ENCODE data around the gene SH3RF3. TPM values are rescaled to one million over a fixed set of nuclear protein-coding genes. Genes with fewer than 3 reads are reported as not detected.

SH3RF3 gene
- polyA plus RNA-seq (2013, experiment 1 of 2) = 2.9 TPM
- polyA plus RNA-seq (2013, experiment 2 of 2) = 2.6 TPM

- H3K27ac ChIP-seq (ENCODE audit: low read depth, low read length, severe bottlenecking) = no peak within 1 kb of the TSS
- no peaks in the 10 kb centered on the region for H3K36me3 ChIP-seq (ENCODE audit: control insufficient read depth, insufficient read depth, low read length)
- peaks cover 23% of the 10 kb centered on the region for H3K4me1 ChIP-seq (ENCODE audit: control insufficient read depth, insufficient read depth, low read length, poor library complexity, severe bottlenecking)
- 0 to 1% methylated on average over 73 to 76 of the region's 85 CpGs for WGBS, 2 experiments (ENCODE audit: insufficient coverage in 2 of 2)
- H3K4me3 ChIP-seq (ENCODE audit: extremely low read depth, insufficient read depth, low read length, poor library complexity, severe bottlenecking) = peak within 1 kb of the TSS; percentile 59
- H3K9me3 ChIP-seq (ENCODE audit: control insufficient read depth, low read length) = no peaks in the 10 kb centered on the region
These were observed at the start of gene SH3RF3 for GRCh38 chr2:109128616-109129355. Gene SH3RF3, plus strand, starts transcription at chr2:109129205.

- Histone ChIP-seq H3K9me3 (ENCODE audit: control insufficient read depth, low read length) (no peaks in the 10 kb centered on the region), H3K27ac (ENCODE audit: low read depth, low read length, severe bottlenecking) (no peak overlapping the region), H3K4me3 (ENCODE audit: extremely low read depth, insufficient read depth, low read length, poor library complexity, severe bottlenecking) (no peak overlapping the region), H3K4me1 (ENCODE audit: control insufficient read depth, insufficient read depth, low read length, poor library complexity, severe bottlenecking) (no peaks in the 10 kb centered on the region), H3K36me3 (ENCODE audit: control insufficient read depth, insufficient read depth, low read length) (no peaks in the 10 kb centered on the region)
- WGBS, 2 experiments (ENCODE audit: insufficient coverage in 2 of 2) = 77 to 82% methylated on average over 4 of the region's 6 CpGs
These were observed 49.4 kb upstream of the SH3RF3 start for GRCh38 chr2:109079590-109079989.

- no peaks in the 10 kb centered on the region for H3K36me3 ChIP-seq (ENCODE audit: control insufficient read depth, insufficient read depth, low read length)
- no peaks in the 10 kb centered on the region for H3K9me3 ChIP-seq (ENCODE audit: control insufficient read depth, low read length)
- WGBS, 2 experiments (ENCODE audit: insufficient coverage in 2 of 2) = 83% methylated on average over 2 to 5 of the region's 6 CpGs
- no peak overlapping the region for H3K27ac ChIP-seq (ENCODE audit: low read depth, low read length, severe bottlenecking)
- no peak overlapping the region for H3K4me3 ChIP-seq (ENCODE audit: extremely low read depth, insufficient read depth, low read length, poor library complexity, severe bottlenecking)
- no peaks in the 10 kb centered on the region for H3K4me1 ChIP-seq (ENCODE audit: control insufficient read depth, insufficient read depth, low read length, poor library complexity, severe bottlenecking)
These were observed 48.9 kb upstream of the SH3RF3 start for GRCh38 chr2:109080109-109080508.

DNA sequence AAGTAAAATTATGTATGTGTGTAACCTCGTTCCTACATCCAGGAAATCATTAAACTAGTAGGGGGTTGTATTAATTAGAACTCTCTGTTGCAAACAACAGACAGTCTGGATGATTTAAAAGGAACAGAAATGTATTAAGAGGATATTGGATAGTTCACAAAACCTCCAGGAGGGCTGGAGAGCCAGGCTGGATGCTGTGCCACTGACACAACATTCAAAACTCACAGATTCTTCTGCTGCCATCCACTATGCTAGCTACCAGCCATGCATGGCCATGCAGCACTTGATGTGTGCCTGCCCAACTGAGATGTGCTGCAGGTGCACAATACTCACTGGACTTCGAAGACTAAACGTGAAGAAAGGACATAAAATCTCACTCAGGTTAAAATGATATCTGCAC lies 48.2 kb upstream of the SH3RF3 start:
- WGBS, 2 experiments (ENCODE audit: insufficient coverage in 2 of 2) = no CpG with 5 or more reads among the region's 3 CpGs
- no peaks in the 10 kb centered on the region for H3K9me3 ChIP-seq (ENCODE audit: control insufficient read depth, low read length)
- H3K36me3 ChIP-seq (ENCODE audit: control insufficient read depth, insufficient read depth, low read length) = no peaks in the 10 kb centered on the region
- H3K4me3 ChIP-seq (ENCODE audit: extremely low read depth, insufficient read depth, low read length, poor library complexity, severe bottlenecking) = no peak overlapping the region
- H3K27ac ChIP-seq (ENCODE audit: low read depth, low read length, severe bottlenecking) = no peak overlapping the region
- H3K4me1 ChIP-seq (ENCODE audit: control insufficient read depth, insufficient read depth, low read length, poor library complexity, severe bottlenecking) = no peaks in the 10 kb centered on the region

DNA sequence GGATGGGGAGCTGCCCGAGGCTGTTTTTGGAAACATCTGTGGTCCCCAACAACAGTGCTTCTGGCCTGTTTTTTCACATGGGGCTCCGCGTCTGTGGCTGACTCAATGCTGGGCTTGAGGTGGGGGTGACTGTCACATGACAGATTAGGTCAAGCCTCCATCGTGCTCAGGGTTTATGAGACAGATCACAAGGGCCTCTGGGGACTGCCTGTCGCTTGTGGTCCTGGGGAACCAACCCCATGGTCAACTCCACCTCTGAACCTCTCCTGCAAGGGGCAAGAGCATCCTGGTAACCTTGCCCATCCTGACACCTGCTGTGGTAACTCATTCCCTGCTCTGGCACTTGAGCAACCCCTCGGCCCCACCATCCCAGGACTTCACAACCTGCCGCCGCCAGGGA lies 47.6 kb upstream of the SH3RF3 start:
- H3K4me1 ChIP-seq (ENCODE audit: control insufficient read depth, insufficient read depth, low read length, poor library complexity, severe bottlenecking) = no peaks in the 10 kb centered on the region
- no peaks in the 10 kb centered on the region for H3K36me3 ChIP-seq (ENCODE audit: control insufficient read depth, insufficient read depth, low read length)
- H3K27ac ChIP-seq (ENCODE audit: low read depth, low read length, severe bottlenecking) = no peak overlapping the region
- H3K4me3 ChIP-seq (ENCODE audit: extremely low read depth, insufficient read depth, low read length, poor library complexity, severe bottlenecking) = no peak overlapping the region
- 73 to 93% methylated on average over 6 to 8 of the region's 8 CpGs for WGBS, 2 experiments (ENCODE audit: insufficient coverage in 2 of 2)
- H3K9me3 ChIP-seq (ENCODE audit: control insufficient read depth, low read length) = no peaks in the 10 kb centered on the region

DNA sequence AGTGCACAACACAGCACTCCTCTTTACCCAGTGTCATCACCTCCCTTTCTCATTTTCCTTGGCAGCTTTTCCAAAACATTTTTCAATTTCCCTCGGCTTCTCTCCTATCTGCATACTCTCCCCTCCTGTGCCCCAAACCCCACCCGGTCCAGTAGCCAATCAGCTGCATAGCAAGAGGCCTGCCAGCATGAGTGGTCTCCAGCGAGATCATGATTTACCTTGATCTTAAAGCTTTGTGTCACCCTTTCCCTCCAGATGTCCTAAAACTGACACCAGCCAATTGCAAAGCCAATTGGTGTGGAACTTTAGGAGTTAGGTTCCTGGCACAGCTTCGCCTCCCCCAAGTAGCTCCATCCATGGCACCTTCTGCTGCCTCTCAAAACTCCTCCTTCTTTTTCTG lies 45.2 kb upstream of the SH3RF3 start:
- no peaks in the 10 kb centered on the region for H3K4me1 ChIP-seq (ENCODE audit: control insufficient read depth, insufficient read depth, low read length, poor library complexity, severe bottlenecking)
- no peak overlapping the region for H3K27ac ChIP-seq (ENCODE audit: low read depth, low read length, severe bottlenecking)
- H3K4me3 ChIP-seq (ENCODE audit: extremely low read depth, insufficient read depth, low read length, poor library complexity, severe bottlenecking) = no peak overlapping the region
- no peaks in the 10 kb centered on the region for H3K9me3 ChIP-seq (ENCODE audit: control insufficient read depth, low read length)
- 90 to 91% methylated on average over 4 of the region's 4 CpGs for WGBS, 2 experiments (ENCODE audit: insufficient coverage in 2 of 2)
- no peaks in the 10 kb centered on the region for H3K36me3 ChIP-seq (ENCODE audit: control insufficient read depth, insufficient read depth, low read length)

DNA sequence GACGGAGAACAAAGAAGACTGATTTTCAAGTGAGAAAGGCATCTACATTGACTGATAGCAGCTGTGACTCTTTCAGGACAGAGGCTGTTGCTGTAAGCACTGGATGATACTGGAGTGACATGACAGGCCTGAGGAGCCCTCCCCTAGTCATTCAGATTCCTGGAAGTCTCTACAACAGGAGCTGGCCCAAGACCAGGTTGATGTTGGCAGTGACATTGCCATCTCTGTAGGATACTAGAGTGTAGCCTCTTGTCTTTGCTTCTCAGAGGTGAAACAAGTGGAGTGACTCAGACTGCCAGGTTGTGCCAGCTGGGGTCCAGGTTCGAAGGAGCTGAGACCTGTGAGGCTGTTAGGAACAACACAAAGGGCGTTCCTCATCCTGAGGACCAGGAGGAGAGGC lies 44.7 kb upstream of the SH3RF3 start:
- Histone ChIP-seq H3K27ac (ENCODE audit: low read depth, low read length, severe bottlenecking) (no peak overlapping the region), H3K4me3 (ENCODE audit: extremely low read depth, insufficient read depth, low read length, poor library complexity, severe bottlenecking) (no peak overlapping the region)
- WGBS, 2 experiments (ENCODE audit: insufficient coverage in 2 of 2) = 98 to 100% methylated on average over 3 of the region's 3 CpGs

DNA sequence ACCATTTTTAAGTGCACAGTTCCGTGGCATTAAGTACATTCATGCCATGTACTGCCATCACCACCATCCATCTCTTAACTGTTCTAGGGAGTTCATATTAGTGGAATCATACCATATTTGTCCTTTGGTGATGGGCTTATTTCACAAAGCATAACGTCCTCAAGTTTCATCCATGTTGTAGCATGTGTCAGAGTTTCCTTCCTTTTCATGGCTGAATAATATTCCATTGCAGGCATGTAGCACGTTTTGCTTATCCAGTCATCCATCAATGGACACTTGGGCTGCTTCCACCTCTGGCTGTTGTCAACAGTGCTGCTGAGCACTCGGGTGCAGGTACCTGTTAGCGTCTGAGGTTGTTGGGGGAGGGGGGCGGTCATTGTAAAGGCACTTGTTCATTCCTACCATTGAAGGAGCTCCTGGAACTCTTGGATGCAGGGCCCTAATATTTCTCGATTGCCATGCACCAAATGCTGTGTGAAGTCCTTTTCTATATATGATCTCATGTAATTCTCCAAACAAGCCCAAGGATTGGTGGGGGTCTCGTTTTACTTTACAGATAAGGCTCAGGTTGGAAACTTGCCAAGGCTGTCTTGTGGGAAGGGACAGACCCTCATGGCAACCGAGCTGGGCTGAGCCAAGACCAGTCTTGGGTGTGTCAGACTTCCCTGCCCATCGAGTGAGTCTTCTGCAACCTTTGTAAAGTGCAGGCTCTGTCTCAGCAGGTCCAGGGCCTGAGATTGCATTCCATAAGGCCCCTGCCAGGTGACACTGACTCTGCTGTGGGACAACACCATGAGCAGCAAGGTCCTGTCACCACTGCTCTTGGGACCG lies 42.9 kb upstream of the SH3RF3 start:
- Histone ChIP-seq H3K36me3 (ENCODE audit: control insufficient read depth, insufficient read depth, low read length) (no peaks in the 10 kb centered on the region), H3K27ac (ENCODE audit: low read depth, low read length, severe bottlenecking) (no peak overlapping the region), H3K9me3 (ENCODE audit: control insufficient read depth, low read length) (no peaks in the 10 kb centered on the region), H3K4me1 (ENCODE audit: control insufficient read depth, insufficient read depth, low read length, poor library complexity, severe bottlenecking) (no peaks in the 10 kb centered on the region), H3K4me3 (ENCODE audit: extremely low read depth, insufficient read depth, low read length, poor library complexity, severe bottlenecking) (no peak overlapping the region)
- WGBS, 2 experiments (ENCODE audit: insufficient coverage in 2 of 2) = 83 to 96% methylated on average over 8 to 10 of the region's 11 CpGs

More for the DNA sequence above, 44.7 kb upstream of the SH3RF3 start:
- Histone ChIP-seq H3K4me1 (ENCODE audit: control insufficient read depth, insufficient read depth, low read length, poor library complexity, severe bottlenecking) (no peaks in the 10 kb centered on the region), H3K36me3 (ENCODE audit: control insufficient read depth, insufficient read depth, low read length) (no peaks in the 10 kb centered on the region), H3K9me3 (ENCODE audit: control insufficient read depth, low read length) (no peaks in the 10 kb centered on the region)

GRCh38 chr2:109086743-109087020 lies 42.3 kb upstream of the SH3RF3 start:
- 100% methylated on average over 2 of the region's 2 CpGs; no CpG with 5 or more reads in 1 of the 2 experiments for WGBS, 2 experiments (ENCODE audit: insufficient coverage in 2 of 2)

GRCh38 chr2:109087055-109087663 lies 41.8 kb upstream of the SH3RF3 start:
- H3K9me3 ChIP-seq (ENCODE audit: control insufficient read depth, low read length) = no peaks in the 10 kb centered on the region
- H3K4me3 ChIP-seq (ENCODE audit: extremely low read depth, insufficient read depth, low read length, poor library complexity, severe bottlenecking) = no peak overlapping the region
- H3K4me1 ChIP-seq (ENCODE audit: control insufficient read depth, insufficient read depth, low read length, poor library complexity, severe bottlenecking) = no peaks in the 10 kb centered on the region
- H3K36me3 ChIP-seq (ENCODE audit: control insufficient read depth, insufficient read depth, low read length) = no peaks in the 10 kb centered on the region
- no peak overlapping the region for H3K27ac ChIP-seq (ENCODE audit: low read depth, low read length, severe bottlenecking)
- 87 to 97% methylated on average over 8 to 10 of the region's 11 CpGs for WGBS, 2 experiments (ENCODE audit: insufficient coverage in 2 of 2)

More at GRCh38 chr2:109086743-109087020, 42.3 kb upstream of the SH3RF3 start:
- Histone ChIP-seq H3K36me3 (ENCODE audit: control insufficient read depth, insufficient read depth, low read length) (no peaks in the 10 kb centered on the region), H3K9me3 (ENCODE audit: control insufficient read depth, low read length) (no peaks in the 10 kb centered on the region), H3K4me3 (ENCODE audit: extremely low read depth, insufficient read depth, low read length, poor library complexity, severe bottlenecking) (no peak overlapping the region), H3K4me1 (ENCODE audit: control insufficient read depth, insufficient read depth, low read length, poor library complexity, severe bottlenecking) (no peaks in the 10 kb centered on the region), H3K27ac (ENCODE audit: low read depth, low read length, severe bottlenecking) (no peak overlapping the region)
